Bone marrow (tissue), 2 donors: Measurements from ENCODE around the gene SPIN2B.

Experiments used
- DNase-seq, 2 donors: peaks; one replicate each; lab custom pipeline; 2025; lab: John Stamatoyannopoulos, UW

The SPIN2B gene

GRCh38 chrX:57070185-57070984 lies 51.0 kb downstream of the SPIN2B start:
- no peak for DNase-seq
